Natural killer cell (primary cell): ENCODE data around the gene BFSP1. TPM values are rescaled to one million over a fixed set of nuclear protein-coding genes. Genes with fewer than 3 reads are reported as not detected.

Experiments used
- ATAC-seq, 3 donors: fragments of 150-1000 bp in 2 of 3; fragments of 200-7000 bp in 1 of 3; cut with Tn5 transposase; 1 replicate in 1 of 3; 2 replicates in 2 of 3; pipeline ENCODE4 v1.10.0; 2021; ENCODE audit warnings: mild to moderate bottlenecking in 2 of 3, moderate library complexity in 2 of 3
- DNase-seq, 2 donors: peaks; one replicate each; pipeline versions ENCODE4 v3.0.0 to v3.0.0-alpha.2; 2013 to 2021; ENCODE audit warnings: mixed read lengths in 1 of 2
- H3K27ac ChIP-seq: one replicate; pipeline ENCODE4 v1.5.1; 2013; ENCODE audit warnings: mild to moderate bottlenecking, low read length
- H3K27me3 ChIP-seq: one replicate; pipeline ENCODE4 v1.6.1; 2013; ENCODE audit warnings: low read length; ENCODE audit not compliant: control insufficient read depth, insufficient read depth
- H3K36me3 ChIP-seq: one replicate; pipeline ENCODE4 v1.6.1; 2013; ENCODE audit warnings: low read length; ENCODE audit not compliant: control insufficient read depth, insufficient read depth
- H3K4me1 ChIP-seq: one replicate; pipeline ENCODE4 v1.6.1; 2013; ENCODE audit warnings: low read length; ENCODE audit not compliant: control insufficient read depth, insufficient read depth
- H3K4me3 ChIP-seq: one replicate; pipeline ENCODE4 v1.5.1; 2013; ENCODE audit warnings: low read length
- H3K9me3 ChIP-seq: one replicate; pipeline ENCODE4 v1.6.1; 2013; ENCODE audit warnings: low read length; ENCODE audit not compliant: control insufficient read depth, insufficient read depth
- H3K27ac Mint-ChIP-seq, 2 donors: one replicate each; pipeline ENCODE4 v1.8.0; 2022; ENCODE audit warnings: mild to moderate bottlenecking in 2 of 2, mixed read lengths in 2 of 2, moderate library complexity in 1 of 2
- H3K27me3 Mint-ChIP-seq, 2 donors: one replicate each; pipeline ENCODE4 v1.8.0; 2022; ENCODE audit warnings: low read depth in 2 of 2, mixed read lengths in 2 of 2
- H3K36me3 Mint-ChIP-seq: one replicate; pipeline ENCODE4 v1.8.0; 2022; ENCODE audit warnings: mixed read lengths
- H3K4me1 Mint-ChIP-seq, 2 donors: one replicate each; pipeline ENCODE4 v1.8.0; 2022; ENCODE audit warnings: mixed read lengths in 2 of 2
- H3K4me3 Mint-ChIP-seq: one replicate; pipeline ENCODE4 v1.8.0; 2022; ENCODE audit warnings: mild to moderate bottlenecking, moderate library complexity, mixed read lengths
- H3K9me3 Mint-ChIP-seq, 2 donors: one replicate each; pipeline ENCODE4 v1.8.0; 2022; ENCODE audit warnings: mixed read lengths in 2 of 2
- CTCF ChIP-seq: fragments of 200-600 bp; IDR thresholded peaks from one replicate; pipeline ENCODE4 v1.8.0; 2022; ENCODE audit warnings: antibody characterized with exemption
- WGBS: methylation state at CpG from one replicate; pipeline ENCODE4 v1.1.7; 2013; ENCODE audit warnings: missing lambda C conversion rate; ENCODE audit not compliant: insufficient coverage; 5-methylcytosine and 5-hydroxymethylcytosine counted together
- intact Hi-C: fragments of 100-400 bp; cut with micrococcal nuclease; formaldehyde crosslinking; loops from one replicate; pipeline ENCODE4 v1.14.2; 2022
- total RNA-seq, 4 donors: library from RNA; stranded (reverse); fragments of 120-200 nt in 1 of 4; gene quantifications; one replicate each; pipeline versions ENCODE4 v1.2.3 to v1.2.4, GENCODE V29; 2013 to 2022

The BFSP1 gene
- total RNA-seq, 3 donors from 2014 or later (not counting 1 experiment from before 2014, with no cell fraction given), result 2.7 to 7.3 (median 3.7) TPM

GRCh38 chr20:17562804-17563305 is 31.7 kb upstream of the BFSP1 start:
- Mint-ChIP-seq H3K27me3 (peaks cover 0 to 5% of the 10 kb centered on the region in 2 donors), H3K4me3 (no peak overlapping the region), H3K27ac (no peak overlapping the region), H3K36me3 (no peaks in the 10 kb centered on the region), H3K4me1 (no peaks in the 10 kb centered on the region), H3K9me3 (no peaks in the 10 kb centered on the region)
- Histone ChIP-seq H3K4me1 (peaks cover 2% of the 10 kb centered on the region), H3K27ac (no peak overlapping the region), H3K27me3 (no peaks in the 10 kb centered on the region), H3K36me3 (no peaks in the 10 kb centered on the region), H3K9me3 (no peaks in the 10 kb centered on the region), H3K4me3 (no peak overlapping the region)
- no peak for DNase-seq
- TF ChIP-seq CTCF, result no peak
- intact Hi-C loops, result no loop called here
- no peak for ATAC-seq
- 100% methylated on average over 1 of the region's 2 CpGs for WGBS

- H3K27ac ChIP-seq, result no peak overlapping the region
- no peak overlapping the region for H3K4me3 ChIP-seq
- no peaks in the 10 kb centered on the region for H3K9me3 ChIP-seq
- no peak overlapping the region for H3K4me3 Mint-ChIP-seq
- no peak for TF ChIP-seq CTCF
- H3K27ac Mint-ChIP-seq, result no peak overlapping the region
- H3K9me3 Mint-ChIP-seq, result no peaks in the 10 kb centered on the region
- H3K4me1 Mint-ChIP-seq, result no peaks in the 10 kb centered on the region
- ATAC-seq, result no peak
- H3K36me3 Mint-ChIP-seq, result no peaks in the 10 kb centered on the region
- intact Hi-C loops, result no loop called here
- peaks cover 0 to 4% of the 10 kb centered on the region in 2 donors for H3K27me3 Mint-ChIP-seq
- no peaks in the 10 kb centered on the region for H3K36me3 ChIP-seq
- peaks cover 2% of the 10 kb centered on the region for H3K4me1 ChIP-seq
- DNase-seq, result no peak
- H3K27me3 ChIP-seq, result no peaks in the 10 kb centered on the region
- WGBS, result 77% methylated on average over 5 of the region's 5 CpGs
These were observed 29.3 kb upstream of the BFSP1 start for GRCh38 chr20:17560344-17561074.

GRCh38 chr20:17559338-17559737 is 28.2 kb upstream of the BFSP1 start:
- Histone ChIP-seq H3K4me1 (peaks cover 2% of the 10 kb centered on the region), H3K27ac (no peak overlapping the region), H3K9me3 (no peaks in the 10 kb centered on the region), H3K36me3 (no peaks in the 10 kb centered on the region), H3K27me3 (no peaks in the 10 kb centered on the region), H3K4me3 (no peak overlapping the region)
- Mint-ChIP-seq H3K27me3 (peaks cover 0 to 4% of the 10 kb centered on the region in 2 donors), H3K4me3 (no peak overlapping the region), H3K27ac (no peak overlapping the region), H3K4me1 (no peaks in the 10 kb centered on the region), H3K9me3 (no peaks in the 10 kb centered on the region), H3K36me3 (no peaks in the 10 kb centered on the region)
- intact Hi-C loops, result no loop called here
- ATAC-seq (no peak), DNase-seq (no peak)
- 91% methylated on average over 6 of the region's 6 CpGs for WGBS
- TF ChIP-seq CTCF, result no peak

- intact Hi-C loops, result no loop called here
- no peaks in the 10 kb centered on the region for H3K27me3 ChIP-seq
- no peak for TF ChIP-seq CTCF
- H3K4me3 ChIP-seq, result no peak overlapping the region
- no peak overlapping the region for H3K27ac ChIP-seq
- 91% methylated on average over 1 of the region's 1 CpG for WGBS
- no peaks in the 10 kb centered on the region for H3K9me3 ChIP-seq
- Mint-ChIP-seq H3K27ac (no peak overlapping the region), H3K4me3 (no peak overlapping the region), H3K27me3 (peaks cover 0 to 4% of the 10 kb centered on the region in 2 donors), H3K36me3 (no peaks in the 10 kb centered on the region), H3K4me1 (no peaks in the 10 kb centered on the region), H3K9me3 (no peaks in the 10 kb centered on the region)
- DNase-seq (no peak), ATAC-seq (no peak)
- peaks cover 2% of the 10 kb centered on the region for H3K4me1 ChIP-seq
- no peaks in the 10 kb centered on the region for H3K36me3 ChIP-seq
These were observed 27.7 kb upstream of the BFSP1 start for GRCh38 chr20:17558941-17559304.
